Esophagus squamous epithelium (tissue), 4 donors: ENCODE measurements around the gene ZNF26.

Experiments used
- CTCF ChIP-seq, 6 experiments: fragments of 450-650 bp in 4 of 6; fragments of 200-600 bp in 2 of 6; sonication (generic) in 2 of 6; IDR thresholded peaks; one replicate each; pipeline ENCODE4 v1.5.1; 2016 to 2019; ENCODE audit warnings: antibody characterized with exemption in 6 of 6, mild to moderate bottlenecking in 4 of 6, moderate library complexity in 4 of 6
- POLR2A ChIP-seq, 4 donors: fragments of 450-650 bp; IDR thresholded peaks; one replicate each; pipeline ENCODE4 v1.6.1; 2017; ENCODE audit warnings: antibody characterized with exemption in 4 of 4, mild to moderate bottlenecking in 4 of 4, moderate library complexity in 3 of 4

DNA sequence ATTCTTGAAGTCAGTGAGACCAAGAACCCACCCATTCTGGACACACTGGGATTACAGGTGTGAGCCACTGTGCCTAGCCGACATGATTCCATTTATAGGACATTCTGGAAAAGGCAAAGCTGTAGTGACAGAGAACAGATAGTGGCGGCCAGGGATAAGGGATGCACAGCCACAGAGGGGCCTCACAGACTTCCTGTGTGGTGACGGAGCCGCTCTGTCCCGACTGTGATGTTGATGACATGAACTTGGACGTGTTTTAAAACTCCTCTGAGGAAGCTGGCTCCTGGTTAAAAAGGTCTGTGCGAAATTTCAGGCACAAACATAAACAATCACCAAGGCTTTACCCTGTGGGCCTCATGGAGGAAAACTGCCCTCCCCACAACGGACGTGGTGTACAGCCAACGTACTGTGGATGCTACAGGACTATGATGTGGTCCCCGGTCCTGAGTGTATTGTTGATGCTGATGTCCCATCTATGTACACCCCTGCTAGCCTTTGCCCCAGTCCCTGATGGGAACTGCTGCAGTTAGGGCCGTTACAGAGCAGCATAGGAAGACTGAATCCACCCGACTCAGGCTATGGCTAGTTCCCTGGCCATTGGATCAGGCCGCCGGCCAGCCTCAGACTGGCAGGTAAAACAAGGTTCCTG is 46.0 kb upstream of the ZNF26 start:
- TF ChIP-seq POLR2A (IDR thresholded peaks at IDR 0.05) (no peak), CTCF (IDR thresholded peaks at IDR 0.05) (no peak)
